ENCODE results near the gene C19orf44.
"Not testable (repeated sequence)": the region's sequence is repeated elsewhere in the genome, so short reads cannot be mapped to it uniquely, and the experiment has no call there.

Gene C19orf44

DNA sequence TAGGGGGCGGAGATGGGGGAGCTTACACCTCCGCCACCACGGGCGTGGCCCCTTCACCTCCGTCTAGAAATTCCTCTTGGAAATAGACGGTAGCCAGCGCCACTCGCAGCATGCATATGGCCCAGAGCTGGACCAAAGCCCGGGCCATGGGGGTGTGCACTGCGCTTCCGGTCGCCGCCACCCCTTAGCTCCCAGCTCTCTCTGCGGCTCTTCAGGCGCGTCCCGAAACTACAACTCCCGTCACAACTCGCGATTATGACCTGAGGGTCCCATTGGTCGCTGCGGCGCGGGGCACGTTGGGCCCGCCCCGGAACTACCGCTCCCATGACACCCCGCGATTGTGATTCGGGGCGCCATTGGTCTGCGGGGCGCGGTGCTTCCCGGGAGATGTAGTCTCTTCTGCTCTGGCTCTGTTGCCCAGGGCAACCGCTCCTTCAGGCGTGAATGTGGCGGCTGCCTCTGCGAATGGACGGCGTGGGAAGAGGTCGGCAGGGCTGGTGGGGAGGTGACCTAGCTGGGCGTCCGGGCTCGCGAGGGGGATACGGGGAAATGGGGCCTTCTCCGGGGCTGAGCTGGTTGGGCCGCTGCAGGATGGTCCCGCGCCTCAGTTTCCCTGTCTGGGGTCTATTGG, at the start of gene C19orf44, which contains the start of gene CALR3:
Gene C19orf44 (plus strand): TSS at position 413 of the 631 bp plus-strand sequence. CDS start 4,399 bp downstream, outside the sequence.
Gene CALR3 (minus strand): TSS at position 186 of the 631 bp plus-strand sequence. CDS start 38 bp downstream, at position 148.
- peak; percentile 98 for DNase-seq

DNA sequence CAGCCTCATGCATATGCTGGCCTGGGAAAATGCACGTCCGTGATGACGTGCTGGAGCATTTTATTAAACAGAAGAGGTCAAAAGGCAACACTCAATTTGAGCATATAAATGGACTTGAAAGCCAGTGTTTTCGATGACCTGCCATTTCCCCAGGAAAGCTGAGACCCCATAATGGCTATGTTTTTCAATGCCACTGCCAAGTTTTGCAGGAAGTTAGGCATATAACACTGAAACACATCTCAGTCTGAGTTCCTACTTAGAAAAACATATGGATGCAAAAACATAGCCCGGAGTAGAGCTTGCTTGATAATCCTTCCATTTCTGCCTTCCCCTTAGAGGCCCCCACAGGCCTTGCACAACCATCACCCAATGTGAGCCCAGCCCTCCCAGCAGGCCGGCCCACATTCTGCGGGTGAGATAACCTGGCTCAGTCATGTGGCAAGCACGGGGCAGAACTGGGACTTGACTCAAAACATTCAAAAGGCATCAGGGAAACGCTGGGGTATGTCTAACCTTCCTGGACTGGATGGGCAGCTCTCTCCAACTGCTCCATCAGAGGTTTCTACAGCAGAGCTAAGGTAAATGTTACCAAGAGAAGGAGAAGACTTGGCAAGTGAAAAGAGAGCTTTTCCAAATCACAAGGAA, 49.3 kb upstream of the C19orf44 start:
- DNase-seq, result no peak

- not testable (repeated sequence) for DNase-seq
These were observed 47.3 kb upstream of the C19orf44 start for GRCh38 chr19:16448872-16449271.

GRCh38 chr19:16449330-16449961, 46.7 kb upstream of the C19orf44 start:
- no peak for DNase-seq

- no peak for DNase-seq
These were observed 43.9 kb upstream of the C19orf44 start for GRCh38 chr19:16452325-16452724.

DNA sequence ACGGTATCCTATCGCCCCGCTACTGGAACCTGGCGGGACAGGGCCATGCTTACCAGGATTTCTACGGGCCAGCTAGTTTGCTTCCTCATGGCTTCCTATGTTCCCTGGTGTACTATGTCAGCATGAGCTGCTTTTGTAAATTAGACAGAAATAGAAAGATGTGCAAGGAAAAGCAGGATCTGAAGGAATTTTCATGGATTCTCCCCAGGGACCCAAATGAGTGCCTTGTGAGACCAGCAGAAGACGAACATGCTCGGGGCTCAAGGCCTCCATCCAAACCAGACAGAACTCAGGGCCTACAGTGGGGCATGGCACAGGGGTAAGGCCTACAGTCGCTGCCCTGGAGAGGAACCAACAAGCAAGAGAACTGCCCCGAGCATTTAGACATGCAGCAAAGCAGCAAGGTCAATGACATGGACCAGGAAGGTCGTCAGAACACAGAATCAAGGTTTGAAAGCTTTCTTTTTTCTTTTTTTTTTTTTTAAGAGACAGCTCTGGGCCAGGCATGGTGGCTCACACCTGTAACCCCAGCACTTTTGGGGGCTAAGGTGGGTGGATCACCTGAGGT, 41.8 kb upstream of the C19orf44 start:
- no peak for DNase-seq

GRCh38 chr19:16455489-16455888, 40.7 kb upstream of the C19orf44 start:
- DNase-seq, result no peak

DNA sequence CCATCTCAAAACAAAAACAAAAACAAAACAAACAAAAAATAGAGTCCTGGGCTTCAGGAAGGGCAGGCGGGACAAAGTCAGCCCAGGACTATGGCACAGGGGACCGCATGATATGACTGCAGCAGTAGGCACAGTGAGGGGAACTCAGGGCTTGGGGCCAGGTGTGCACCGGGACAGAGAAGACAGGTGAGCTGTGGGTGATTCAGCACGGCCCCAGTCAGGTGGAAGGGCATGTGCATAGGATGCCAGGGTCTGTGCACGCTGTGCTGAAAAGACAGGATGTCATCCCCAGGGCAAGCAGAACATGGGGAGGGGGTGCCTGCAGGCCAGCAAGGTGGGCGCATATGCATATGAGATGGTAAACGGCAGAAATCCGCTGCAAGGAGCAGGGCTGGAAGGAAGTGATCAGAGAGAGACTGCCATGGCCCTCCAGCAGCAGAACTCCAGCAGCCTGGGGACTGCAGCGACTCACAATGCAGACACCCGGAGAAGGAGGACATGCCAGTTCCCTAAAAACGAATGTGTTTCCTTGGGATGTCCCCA, 39.5 kb upstream of the C19orf44 start:
- DNase-seq, result no peak

DNA sequence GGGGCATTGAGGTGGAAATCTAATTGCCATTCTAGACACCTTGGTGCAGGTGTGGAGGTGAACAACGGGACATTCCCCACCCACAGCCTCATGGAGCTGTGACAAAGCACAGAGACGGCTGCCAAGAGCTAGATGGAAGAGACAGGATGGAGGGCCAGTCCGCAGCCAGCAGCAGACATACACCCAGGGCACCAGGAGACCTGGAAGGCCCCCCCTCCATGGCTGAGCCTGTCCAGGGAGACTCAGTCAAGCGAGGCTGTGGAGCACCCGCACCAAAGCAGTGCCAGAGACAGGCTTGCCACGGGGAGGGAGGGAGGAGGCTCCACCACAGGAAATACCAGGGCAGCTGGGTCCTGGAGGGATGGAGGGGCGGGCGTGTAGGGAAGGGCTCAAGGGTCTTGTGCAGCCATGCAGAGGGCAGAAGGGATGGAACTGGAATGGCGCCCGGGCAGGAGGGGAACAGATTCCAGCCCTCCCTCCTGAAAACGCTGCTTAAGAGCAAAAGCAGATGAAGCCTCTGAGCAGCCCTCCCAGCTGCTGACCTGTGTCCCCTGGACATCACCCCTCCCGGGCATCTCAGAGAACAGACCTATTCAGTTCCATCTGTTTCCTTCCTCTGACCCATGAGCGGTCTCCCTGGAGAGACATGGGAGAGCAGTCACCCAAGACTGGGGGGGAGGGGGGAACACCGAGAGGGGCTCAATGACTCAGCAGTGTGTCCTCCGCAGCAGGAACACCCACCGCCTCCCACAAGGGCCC, 38.8 kb upstream of the C19orf44 start:
- peak; percentile 66 for DNase-seq

GRCh38 chr19:16457954-16458331, 38.3 kb upstream of the C19orf44 start:
- no peak for DNase-seq

DNA sequence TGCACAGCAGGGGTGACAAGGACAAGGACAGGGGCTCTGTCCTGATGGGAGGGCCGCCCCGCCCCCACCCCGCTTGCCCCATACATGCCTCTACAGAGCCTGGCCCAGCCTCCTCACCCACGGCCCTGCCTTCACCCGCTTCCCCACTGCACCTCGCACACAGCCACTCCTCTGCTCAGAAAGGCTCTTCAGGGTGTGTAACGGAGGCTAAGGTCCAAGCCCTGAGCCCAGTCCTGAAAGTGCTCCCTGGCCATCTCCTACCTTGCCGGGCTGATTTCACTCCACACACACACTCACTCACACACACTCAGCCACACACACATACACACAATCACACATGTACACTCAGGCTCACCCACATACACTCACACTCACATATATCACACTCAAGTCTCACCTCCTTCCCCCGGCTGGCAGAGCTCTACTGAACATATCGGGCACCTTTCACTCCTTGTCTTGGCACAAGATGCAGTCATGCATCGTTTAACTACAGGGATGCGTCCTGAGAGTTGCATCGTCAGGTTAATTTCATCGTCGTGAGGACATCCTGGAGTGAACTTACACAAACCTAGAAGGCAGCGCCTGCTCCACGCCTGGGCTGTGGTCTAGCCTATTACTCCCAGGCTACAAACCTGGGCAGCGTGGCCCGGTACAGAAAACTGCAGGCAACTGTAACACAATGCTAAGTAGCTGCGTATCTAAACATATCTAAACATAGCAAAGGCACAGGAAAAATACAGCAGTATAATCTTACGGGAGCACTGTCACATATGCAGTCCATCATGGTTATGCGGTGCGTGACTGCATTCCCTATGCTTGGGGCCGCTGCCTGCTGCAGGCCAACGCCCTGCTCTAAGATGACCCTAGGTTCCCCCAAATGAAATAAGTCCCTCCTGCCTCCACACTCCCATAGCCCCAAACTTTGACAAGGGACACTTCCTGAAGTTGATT, 37.5 kb upstream of the C19orf44 start:
- no peak for DNase-seq

DNA sequence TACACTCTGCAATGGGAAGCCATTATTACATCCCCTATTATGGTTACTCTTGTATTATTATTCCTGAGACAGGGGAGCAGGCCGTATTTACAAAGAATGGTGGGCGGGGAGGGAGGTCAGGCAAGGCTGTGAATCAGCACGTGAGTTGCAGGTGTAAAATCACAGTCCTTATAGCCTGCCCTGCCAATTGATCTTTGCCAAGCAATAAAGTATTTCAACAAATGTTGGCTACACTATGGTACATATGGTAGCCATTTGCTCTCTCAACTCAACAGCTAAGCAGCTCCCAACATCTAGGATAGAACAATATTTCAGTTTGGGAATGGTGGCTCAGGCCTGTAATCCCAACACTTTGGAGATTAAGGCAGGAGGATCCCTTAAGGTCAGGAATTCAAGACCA, 36.5 kb upstream of the C19orf44 start:
- no peak for DNase-seq

- DNase-seq, result no peak
These were observed 35.7 kb upstream of the C19orf44 start for GRCh38 chr19:16460454-16460853.

- DNase-seq, result peak; percentile 79
These were observed 34.6 kb upstream of the C19orf44 start for GRCh38 chr19:16461630-16462051.

DNA sequence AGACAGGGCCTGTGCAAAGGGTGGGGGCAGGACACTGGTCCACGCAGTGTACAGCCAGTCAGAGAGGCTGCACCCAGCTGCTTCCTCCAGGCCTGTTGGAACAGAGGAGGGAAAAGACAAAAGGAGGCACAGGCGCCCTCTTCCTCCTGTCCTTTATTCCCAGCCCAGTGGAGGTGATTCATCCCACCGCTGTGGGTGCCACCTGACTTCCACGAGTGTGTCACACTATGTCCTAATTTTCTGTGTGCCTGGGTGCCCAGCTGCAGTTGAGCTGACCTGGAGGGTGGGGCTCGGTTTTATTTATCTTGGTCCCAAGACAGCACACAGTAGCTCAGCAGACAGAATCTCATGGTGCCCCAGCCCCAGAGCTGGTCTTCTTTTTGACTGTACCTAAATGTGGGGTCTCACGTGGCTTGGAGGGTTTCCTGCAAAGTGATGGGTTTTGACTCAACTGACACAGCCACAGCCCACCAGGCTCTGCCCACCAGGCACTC, 33.4 kb upstream of the C19orf44 start:
- DNase-seq, result no peak

DNA sequence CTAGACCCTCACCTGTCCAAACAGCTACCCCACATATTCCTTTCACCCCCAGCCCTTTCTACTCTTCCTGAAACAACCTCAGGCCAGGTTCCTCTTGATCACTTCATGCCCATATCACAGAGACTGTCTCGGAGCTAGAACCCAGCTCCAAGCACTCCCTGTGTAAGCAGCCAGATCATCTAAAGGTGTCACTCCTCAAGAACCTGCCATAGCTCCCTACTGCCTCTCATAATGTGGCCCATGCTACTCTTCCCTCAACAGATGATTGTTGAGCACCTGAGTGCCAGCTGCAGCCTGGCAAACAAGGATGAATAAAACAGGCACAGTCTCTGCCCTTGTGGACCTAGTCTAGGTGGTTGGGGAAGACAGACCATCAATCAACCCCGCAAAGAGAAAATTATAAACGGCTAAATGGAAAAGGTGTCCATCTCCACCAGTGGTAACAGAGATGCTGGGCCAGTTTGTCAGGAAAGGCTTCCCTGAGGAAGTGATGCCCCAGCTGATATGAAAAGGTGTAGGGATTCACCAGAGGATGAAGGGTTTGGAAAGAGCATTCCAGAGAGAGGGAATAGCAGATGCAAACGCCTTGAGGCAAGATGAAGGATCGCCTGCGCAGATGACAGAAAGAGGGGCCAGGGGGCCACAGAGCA, 32.7 kb upstream of the C19orf44 start:
- no peak for DNase-seq

DNA sequence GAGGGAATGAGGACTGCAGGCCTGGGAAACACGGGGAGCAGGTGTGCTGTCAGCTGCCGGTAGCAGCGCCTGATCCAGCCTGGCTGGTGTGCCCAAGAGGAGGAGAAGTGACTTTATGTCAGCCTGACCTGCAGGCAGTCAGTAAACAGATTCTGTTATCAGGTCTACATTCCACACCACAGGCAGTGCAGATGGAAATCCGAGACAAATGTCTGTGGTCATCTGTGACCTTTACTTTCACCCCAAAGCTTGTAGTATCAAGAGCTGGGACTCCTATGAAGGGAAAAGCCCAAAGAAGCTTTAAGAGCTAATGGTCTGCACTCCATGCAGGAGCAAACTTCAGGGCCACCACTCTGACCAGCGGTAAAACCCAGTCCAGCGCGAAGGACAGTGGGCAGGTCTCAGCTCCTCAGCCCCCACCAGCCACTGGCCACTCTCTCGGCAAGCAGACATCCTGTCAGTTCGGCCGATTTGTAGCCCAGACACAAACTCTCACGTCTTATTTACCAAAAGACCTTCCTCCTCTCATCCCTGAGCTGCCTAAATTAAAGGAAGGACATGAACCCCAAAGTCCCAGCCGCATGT, 32.1 kb upstream of the C19orf44 start:
- no peak for DNase-seq

GRCh38 chr19:16465239-16465638, 31.0 kb upstream of the C19orf44 start:
- DNase-seq, result no peak

- not testable (repeated sequence) for DNase-seq
These were observed 29.3 kb upstream of the C19orf44 start for GRCh38 chr19:16466802-16467427.

GRCh38 chr19:16467581-16467980, 28.6 kb upstream of the C19orf44 start:
- no peak for DNase-seq

Data from DMS 273 treated with DMSO at 0.1 percent for 48 hours (cell line).